Pancreas (tissue), 10 donors: ENCODE data around the gene FRMPD4. TPM values are rescaled to one million over a fixed set of nuclear protein-coding genes. Genes with fewer than 3 reads are reported as not detected.

Source experiments
- ATAC-seq, 4 donors: fragments of 200-7000 bp; cut with Tn5 transposase; one replicate each; pipeline versions ENCODE4 v1.8.0 to v1.9.1; 2020; ENCODE audit warnings: mild to moderate bottlenecking in 4 of 4, moderate library complexity in 4 of 4
- DNase-seq, 6 donors: peaks; one replicate each; pipeline ENCODE4 v3.0.0-alpha.2; 2020
- FAIRE-seq: peaks from 2 replicates; lab custom pipeline; 2012; peaks lifted over from hg19 to GRCh38; lab: Jason Lieb, UNC
- H3K27ac ChIP-seq, 4 donors: fragments of 200-600 bp; sonication (generic); 1 replicate in 3 of 4; 2 replicates in 1 of 4; pipeline versions ENCODE4 v1.5.0 to v1.8.0; 2020
- H3K27me3 ChIP-seq, 4 donors: fragments of 200-600 bp; one replicate each; pipeline ENCODE4 v1.8.0; 2021
- H3K36me3 ChIP-seq, 3 donors: fragments of 200-600 bp; sonication (generic) in 1 of 3; one replicate each; pipeline versions ENCODE4 v1.5.0 to v1.8.0; 2020 to 2021
- H3K4me1 ChIP-seq, 3 donors: fragments of 200-600 bp; one replicate each; pipeline ENCODE4 v1.8.0; 2021
- H3K4me3 ChIP-seq, 4 donors: fragments of 200-600 bp; sonication (generic) in 2 of 4; one replicate each; pipeline versions ENCODE4 v1.5.0 to v1.8.0; 2020 to 2021
- H3K9me3 ChIP-seq, 4 donors: fragments of 200-600 bp; one replicate each; pipeline ENCODE4 v1.8.0; 2021
- WGBS, 2 donors: extraction: QIAGEN DNeasy Blood & Tissue Kit; methylation state at CpG; one replicate each; pipeline ENCODE4 v1.1.7; 2013; 5-methylcytosine and 5-hydroxymethylcytosine counted together
- intact Hi-C, 3 donors: fragments of 100-400 bp; cut with DNase I; formaldehyde crosslinking; loops; one replicate each; pipeline versions ENCODE4 v1.11.1 to v1.14.2; 2022
- polyA plus RNA-seq, 2 donors: library from polyadenylated mRNA; stranded (reverse); fragments of 200-250 nt; gene quantifications; one replicate each; pipeline ENCODE4 v1.2.3, GENCODE V29; 2013
- total RNA-seq, 6 donors: library from RNA; stranded (reverse); fragmentation: NEBNext Ultra II Directional in 4 of 6; extraction: Animal tissue kit (Norgen Biotek cat#: 25700) in 4 of 6; gene quantifications; one replicate each; pipeline versions ENCODE4 v1.2.1 to v1.2.4, GENCODE V29; 2021 to 2023
- TF ChIP-seq, protein P1 (sequence below), 4 donors: fragments of 200-600 bp; sonication (generic) in 3 of 4; IDR thresholded peaks; one replicate each; pipeline versions ENCODE4 v1.5.0 to v1.8.0; 2021; ENCODE audit warnings: antibody characterized with exemption in 4 of 4
- donor health status: healthy with polysubstance abuse.
- donor health status: DM: no; HTN: no; CAD: no; lungs with moderate emphysema.
- donor health status: DM: no; HTN: no; CAD: no.
- donor health status: control.
- donor health status: control.
- donor health status: Bipolar disorder and iron deficiency.
- donor health status: DM: yes; HTN: yes; CAD: no.
- donor health status: DM: no; HTN: no; CAD: no.
- donor health status: DM: no; HTN: no; CAD: no.
- donor health status: DM: yes; HTN: yes; CAD: no.

FRMPD4 gene
- total and polyA plus RNA-seq, 8 donors, result 0.03 to 0.23 (median 0.06) TPM; not detected in 1

DNA sequence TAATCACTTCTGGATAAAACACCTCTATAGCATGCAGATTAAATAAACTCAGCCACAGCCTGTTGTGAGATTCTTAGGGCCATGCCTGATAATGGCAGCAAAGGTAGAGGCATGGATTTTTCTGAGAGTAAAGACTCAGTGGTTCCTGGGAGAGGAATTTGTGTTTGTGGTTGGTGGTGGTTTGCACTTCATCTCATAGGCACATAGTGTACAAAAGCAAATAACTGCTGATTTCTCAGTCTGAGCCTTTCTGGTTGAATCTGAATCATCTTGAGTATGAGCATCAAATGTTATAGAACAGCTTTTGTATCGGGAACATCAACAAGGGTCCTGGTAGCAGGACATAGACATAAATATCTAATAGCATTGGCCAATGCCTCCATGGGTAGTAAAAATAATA lies 274.3 kb downstream of the FRMPD4 start:
- no peak for FAIRE-seq
- no peaks in the 10 kb centered on the region for H3K36me3 ChIP-seq
- TF ChIP-seq, protein P1, sequence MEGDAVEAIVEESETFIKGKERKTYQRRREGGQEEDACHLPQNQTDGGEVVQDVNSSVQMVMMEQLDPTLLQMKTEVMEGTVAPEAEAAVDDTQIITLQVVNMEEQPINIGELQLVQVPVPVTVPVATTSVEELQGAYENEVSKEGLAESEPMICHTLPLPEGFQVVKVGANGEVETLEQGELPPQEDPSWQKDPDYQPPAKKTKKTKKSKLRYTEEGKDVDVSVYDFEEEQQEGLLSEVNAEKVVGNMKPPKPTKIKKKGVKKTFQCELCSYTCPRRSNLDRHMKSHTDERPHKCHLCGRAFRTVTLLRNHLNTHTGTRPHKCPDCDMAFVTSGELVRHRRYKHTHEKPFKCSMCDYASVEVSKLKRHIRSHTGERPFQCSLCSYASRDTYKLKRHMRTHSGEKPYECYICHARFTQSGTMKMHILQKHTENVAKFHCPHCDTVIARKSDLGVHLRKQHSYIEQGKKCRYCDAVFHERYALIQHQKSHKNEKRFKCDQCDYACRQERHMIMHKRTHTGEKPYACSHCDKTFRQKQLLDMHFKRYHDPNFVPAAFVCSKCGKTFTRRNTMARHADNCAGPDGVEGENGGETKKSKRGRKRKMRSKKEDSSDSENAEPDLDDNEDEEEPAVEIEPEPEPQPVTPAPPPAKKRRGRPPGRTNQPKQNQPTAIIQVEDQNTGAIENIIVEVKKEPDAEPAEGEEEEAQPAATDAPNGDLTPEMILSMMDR (IDR thresholded peaks at IDR 0.05), result no peak
- H3K4me3 ChIP-seq, result no peak overlapping the region
- H3K9me3 ChIP-seq, result no peaks in the 10 kb centered on the region
- intact Hi-C loops, result no loop called here
- no peaks in the 10 kb centered on the region for H3K4me1 ChIP-seq
- H3K27me3 ChIP-seq, result peaks cover 0 to 4% (median 2%) of the 10 kb centered on the region in 4 donors
- 61 to 81% methylated on average over 1 of the region's 1 CpG for WGBS, 2 donors
- ATAC-seq, result no peak
- DNase-seq, result no peak
- no peak overlapping the region for H3K27ac ChIP-seq

GRCh38 chrX:12419591-12419990 lies 281.3 kb downstream of the FRMPD4 start:
- H3K9me3 ChIP-seq, result no peaks in the 10 kb centered on the region
- 58 to 71% methylated on average over 4 of the region's 4 CpGs for WGBS, 2 donors
- peaks cover 0 to 10% (median 2%) of the 10 kb centered on the region in 4 donors for H3K27me3 ChIP-seq
- no peak for DNase-seq
- H3K4me3 ChIP-seq, result no peak overlapping the region
- no peaks in the 10 kb centered on the region for H3K36me3 ChIP-seq
- intact Hi-C loops, result no loop called here
- H3K27ac ChIP-seq, result no peak overlapping the region
- no peak for FAIRE-seq
- H3K4me1 ChIP-seq, result no peaks in the 10 kb centered on the region
- ATAC-seq, result no peak
- TF ChIP-seq, protein P1 (IDR thresholded peaks at IDR 0.05), result no peak

DNA sequence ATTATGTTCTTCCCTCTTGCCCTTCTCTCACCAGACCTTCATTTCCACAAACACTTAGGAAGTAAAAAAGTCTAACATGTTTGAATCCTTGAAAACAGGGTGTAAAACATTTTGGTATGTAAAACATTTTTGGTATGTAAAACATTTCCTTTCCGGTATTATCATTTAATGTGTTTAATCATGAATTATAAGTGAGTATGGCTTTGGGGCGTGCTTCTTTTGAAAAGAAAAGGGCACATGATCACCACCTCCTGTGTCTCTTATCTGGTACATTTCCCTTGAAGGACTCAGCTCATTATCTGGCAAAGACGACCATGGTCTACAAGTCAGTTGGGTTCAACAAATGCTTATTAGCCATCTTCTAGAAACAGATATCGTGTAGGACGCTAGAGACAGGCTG lies 283.6 kb downstream of the FRMPD4 start:
- Histone ChIP-seq H3K4me1 (no peaks in the 10 kb centered on the region), H3K27me3 (peaks cover 0 to 7% (median 2%) of the 10 kb centered on the region in 4 donors), H3K4me3 (no peak overlapping the region), H3K36me3 (no peaks in the 10 kb centered on the region), H3K27ac (no peak overlapping the region), H3K9me3 (no peaks in the 10 kb centered on the region)
- TF ChIP-seq, protein P1 (IDR thresholded peaks at IDR 0.05), result no peak
- no peak for DNase-seq
- 23 to 31% methylated on average over 5 of the region's 5 CpGs for WGBS, 2 donors
- no peak for ATAC-seq
- FAIRE-seq, result peak; percentile 26
- intact Hi-C loops, result no loop called here

- Histone ChIP-seq H3K9me3 (no peaks in the 10 kb centered on the region), H3K36me3 (no peaks in the 10 kb centered on the region), H3K27ac (no peak overlapping the region), H3K4me1 (no peaks in the 10 kb centered on the region), H3K27me3 (peaks cover 0 to 6% (median 2%) of the 10 kb centered on the region in 4 donors), H3K4me3 (no peak overlapping the region)
- DNase-seq (no peak), FAIRE-seq (no peak), ATAC-seq (no peak)
- WGBS, 2 donors, result 40 to 43% methylated on average over 1 of the region's 1 CpG
- intact Hi-C loops, result no loop called here
- TF ChIP-seq, protein P1 (IDR thresholded peaks at IDR 0.05), result no peak
These were observed 285.1 kb downstream of the FRMPD4 start for GRCh38 chrX:12423346-12423745.

DNA sequence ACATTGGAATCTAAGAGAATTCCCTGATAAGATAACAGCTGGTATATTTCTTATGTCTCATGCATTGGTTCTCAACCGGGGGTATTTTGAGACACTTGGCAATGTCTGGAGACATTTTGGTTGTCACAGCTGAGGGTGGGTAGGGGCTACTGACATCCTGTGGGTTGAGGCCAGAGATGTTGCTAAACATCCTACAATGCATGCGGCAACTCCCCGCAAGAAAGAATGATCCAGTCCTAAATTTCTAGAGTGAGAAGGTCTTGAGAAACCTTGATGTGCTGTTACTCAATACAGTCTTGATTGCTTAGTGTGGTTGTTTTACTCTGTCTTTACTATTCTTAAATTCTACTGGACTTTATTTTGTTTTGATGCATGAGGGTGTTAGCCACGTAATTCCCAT lies 287.2 kb downstream of the FRMPD4 start:
- DNase-seq (no peak), ATAC-seq (no peak), FAIRE-seq (no peak)
- Histone ChIP-seq H3K4me1 (no peaks in the 10 kb centered on the region), H3K27ac (no peak overlapping the region), H3K27me3 (peaks cover 0 to 6% (median 2%) of the 10 kb centered on the region in 4 donors), H3K9me3 (no peaks in the 10 kb centered on the region), H3K36me3 (no peaks in the 10 kb centered on the region), H3K4me3 (no peak overlapping the region)
- 67 to 72% methylated on average over 4 of the region's 4 CpGs for WGBS, 2 donors
- TF ChIP-seq, protein P1 (IDR thresholded peaks at IDR 0.05), result no peak
- intact Hi-C loops, result no loop called here
